GM20000 (cell line): Measurements from ENCODE around the gene HES1.
"Not testable (repeated sequence)": the region's sequence is repeated elsewhere in the genome, so short reads cannot be mapped to it uniquely, and the experiment has no call there.

Experiments used
- DNase-seq: peaks from one replicate; pipeline ENCODE4 v3.0.0; 2012; ENCODE audit warnings: low spot score
- TF ChIP-seq, protein P1 (sequence below): IDR thresholded peaks from 2 replicates; pipeline ENCODE4 v1.5.1; 2012; ENCODE audit warnings: mild to moderate bottlenecking, control low read depth; ENCODE audit errors: extremely low read depth, missing control alignments

The HES1 gene

DNA sequence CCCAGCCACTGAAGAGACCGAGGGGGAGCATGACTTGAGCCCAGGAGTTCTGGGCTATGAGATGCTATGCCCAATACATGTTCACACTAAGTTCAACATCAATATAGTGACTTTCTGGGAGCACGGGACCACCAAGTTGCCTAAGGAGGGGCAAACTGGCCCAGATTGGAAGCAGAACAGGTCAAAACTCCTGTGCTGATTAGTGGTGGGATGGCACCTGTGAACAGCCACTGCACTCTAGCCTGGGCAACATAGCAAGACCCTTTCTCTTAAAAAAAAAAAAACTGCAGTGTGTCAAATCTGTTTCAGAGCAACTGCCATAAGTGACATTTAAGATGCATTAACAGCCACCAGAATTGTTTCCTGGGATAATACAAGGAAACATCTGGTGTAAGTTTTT is 9.8 kb downstream of the HES1 start:
- DNase-seq = no peak
- TF ChIP-seq, protein P1, sequence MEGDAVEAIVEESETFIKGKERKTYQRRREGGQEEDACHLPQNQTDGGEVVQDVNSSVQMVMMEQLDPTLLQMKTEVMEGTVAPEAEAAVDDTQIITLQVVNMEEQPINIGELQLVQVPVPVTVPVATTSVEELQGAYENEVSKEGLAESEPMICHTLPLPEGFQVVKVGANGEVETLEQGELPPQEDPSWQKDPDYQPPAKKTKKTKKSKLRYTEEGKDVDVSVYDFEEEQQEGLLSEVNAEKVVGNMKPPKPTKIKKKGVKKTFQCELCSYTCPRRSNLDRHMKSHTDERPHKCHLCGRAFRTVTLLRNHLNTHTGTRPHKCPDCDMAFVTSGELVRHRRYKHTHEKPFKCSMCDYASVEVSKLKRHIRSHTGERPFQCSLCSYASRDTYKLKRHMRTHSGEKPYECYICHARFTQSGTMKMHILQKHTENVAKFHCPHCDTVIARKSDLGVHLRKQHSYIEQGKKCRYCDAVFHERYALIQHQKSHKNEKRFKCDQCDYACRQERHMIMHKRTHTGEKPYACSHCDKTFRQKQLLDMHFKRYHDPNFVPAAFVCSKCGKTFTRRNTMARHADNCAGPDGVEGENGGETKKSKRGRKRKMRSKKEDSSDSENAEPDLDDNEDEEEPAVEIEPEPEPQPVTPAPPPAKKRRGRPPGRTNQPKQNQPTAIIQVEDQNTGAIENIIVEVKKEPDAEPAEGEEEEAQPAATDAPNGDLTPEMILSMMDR = no peak

DNA sequence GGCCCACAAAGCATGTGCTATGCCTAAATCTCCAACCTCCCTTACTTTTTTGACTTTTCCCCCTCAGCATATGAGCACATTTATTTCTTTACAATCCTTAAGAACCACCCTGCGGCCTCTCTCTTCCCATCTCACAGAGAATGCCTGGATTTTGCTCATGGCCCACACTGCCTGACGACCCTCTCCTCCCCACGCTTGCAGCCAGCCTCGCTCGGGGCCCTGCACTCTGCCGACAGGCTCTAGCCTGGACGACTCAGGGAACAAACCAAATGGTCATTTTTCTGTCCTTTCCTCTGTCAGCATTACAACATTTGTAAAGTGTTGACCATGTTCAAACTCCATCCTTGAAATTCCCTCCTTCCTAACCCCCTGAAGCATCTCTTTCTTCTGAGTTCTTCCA is 11.7 kb downstream of the HES1 start:
- no peak for DNase-seq
- TF ChIP-seq, protein P1 = no peak

GRCh38 chr3:194148383-194148782 is 12.4 kb downstream of the HES1 start:
- TF ChIP-seq, protein P1 = no peak
- no peak for DNase-seq

- no peak for DNase-seq
- TF ChIP-seq, protein P1 = no peak
Observed at GRCh38 chr3:194150252-194150934, 14.4 kb downstream of the HES1 start.

DNA sequence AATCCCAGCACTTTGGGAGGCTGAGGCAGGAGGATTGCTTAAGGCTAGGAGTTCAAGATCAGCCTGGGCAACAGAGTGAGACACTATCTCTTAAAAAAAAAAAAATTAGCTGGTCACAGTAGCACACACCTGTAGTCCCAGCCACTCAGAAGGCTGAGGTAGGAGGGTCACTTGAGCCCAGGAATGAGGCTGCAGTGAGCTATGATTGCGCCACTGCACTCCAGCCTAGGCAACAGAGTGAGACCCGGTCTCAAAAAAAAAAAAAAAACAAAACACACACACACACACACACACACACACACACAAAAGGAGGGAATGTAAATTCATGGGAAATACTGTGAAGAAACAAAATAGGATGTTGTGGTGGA is 15.0 kb downstream of the HES1 start:
- not testable (repeated sequence) for DNase-seq

DNA sequence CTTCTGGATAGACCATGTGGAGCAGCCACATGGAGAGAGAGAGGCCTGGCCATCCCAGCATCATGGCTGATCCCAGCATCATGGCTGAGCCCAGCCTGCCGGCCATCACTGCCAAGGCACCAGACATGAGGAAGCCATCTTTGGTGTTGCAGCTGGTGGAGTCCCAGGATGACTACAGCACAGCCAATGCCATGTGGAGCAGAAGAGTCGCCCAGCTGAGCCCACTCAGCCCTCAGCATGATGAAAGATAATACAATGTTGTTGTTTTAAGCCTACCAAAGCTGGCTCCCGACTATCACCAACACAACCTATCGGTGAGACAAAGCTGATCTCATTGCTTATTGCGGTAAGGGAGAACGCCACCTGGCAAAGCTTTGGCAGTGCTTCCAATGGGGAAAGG is 18.4 kb downstream of the HES1 start:
- no peak for DNase-seq
- TF ChIP-seq, protein P1 = no peak

GRCh38 chr3:194156095-194156494 is 20.1 kb downstream of the HES1 start:
- TF ChIP-seq, protein P1 = no peak
- no peak for DNase-seq

DNA sequence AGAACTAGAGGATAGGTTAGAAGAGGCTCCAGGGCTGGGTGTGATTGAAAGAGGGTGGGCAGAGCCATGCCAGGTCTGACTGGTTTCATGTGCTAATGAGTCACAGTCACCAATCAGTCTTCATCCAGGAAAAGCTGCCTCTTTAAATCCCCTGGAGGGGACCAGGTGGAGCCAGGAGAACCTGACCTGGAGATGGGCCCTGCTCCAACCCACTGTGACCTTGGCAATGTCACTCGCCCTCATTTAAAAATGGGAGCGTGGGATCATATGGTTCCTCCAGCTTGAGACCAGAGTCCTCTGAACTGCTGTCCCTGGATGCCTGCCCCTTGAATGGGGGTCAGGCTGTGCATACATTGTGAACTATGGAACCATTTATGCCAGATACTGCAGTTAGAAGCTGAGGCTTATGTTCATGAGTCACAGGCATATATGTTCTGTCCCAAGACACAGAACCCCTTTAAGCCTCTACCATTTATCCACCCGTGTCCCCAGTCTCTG is 23.0 kb downstream of the HES1 start:
- no peak for DNase-seq
- TF ChIP-seq, protein P1 = no peak
